ENCODE measurements around the gene REXO5.

- TF ChIP-seq ZNF8 (CRISPR knock-in tag; IDR thresholded peaks at IDR 0.05) (no peak), ZFP30 (CRISPR knock-in tag; IDR thresholded peaks at IDR 0.05) (no peak), PPARA (CRISPR knock-in tag; IDR thresholded peaks at IDR 0.05; ENCODE audit: borderline replicate concordance) (no peak), ZFP3 (CRISPR knock-in tag; IDR thresholded peaks at IDR 0.05) (no peak), ZNF565 (CRISPR knock-in tag; conservative IDR thresholded peaks at IDR 0.05; ENCODE audit: low read depth) (no peak)
- TF ChIP-seq, protein P1, sequence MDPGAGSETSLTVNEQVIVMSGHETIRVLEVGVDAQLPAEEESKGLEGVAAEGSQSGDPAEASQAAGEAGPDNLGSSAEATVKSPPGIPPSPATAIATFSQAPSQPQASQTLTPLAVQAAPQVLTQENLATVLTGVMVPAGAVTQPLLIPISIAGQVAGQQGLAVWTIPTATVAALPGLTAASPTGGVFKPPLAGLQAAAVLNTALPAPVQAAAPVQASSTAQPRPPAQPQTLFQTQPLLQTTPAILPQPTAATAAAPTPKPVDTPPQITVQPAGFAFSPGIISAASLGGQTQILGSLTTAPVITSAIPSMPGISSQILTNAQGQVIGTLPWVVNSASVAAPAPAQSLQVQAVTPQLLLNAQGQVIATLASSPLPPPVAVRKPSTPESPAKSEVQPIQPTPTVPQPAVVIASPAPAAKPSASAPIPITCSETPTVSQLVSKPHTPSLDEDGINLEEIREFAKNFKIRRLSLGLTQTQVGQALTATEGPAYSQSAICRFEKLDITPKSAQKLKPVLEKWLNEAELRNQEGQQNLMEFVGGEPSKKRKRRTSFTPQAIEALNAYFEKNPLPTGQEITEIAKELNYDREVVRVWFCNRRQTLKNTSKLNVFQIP (CRISPR knock-in tag; IDR thresholded peaks at IDR 0.05; ENCODE audit: borderline replicate concordance, low read depth) = no peak
Measured at GRCh38 chr16:20766294-20766693, 40.0 kb upstream of the REXO5 start.

Data from SK-N-SH treated with all-trans-retinoic acid at 6 μM for 48 hours (cell line).